Naive thymus-derived CD8-positive, alpha-beta T cell (primary cell): ENCODE results near the gene NOX4. TPM values are rescaled to one million over a fixed set of nuclear protein-coding genes. Genes with fewer than 3 reads are reported as not detected.
A peak's percentile ranks its signal among the peaks of the same experiment; 100 is the strongest.
"Not testable (repeated sequence)": the region's sequence is repeated elsewhere in the genome, so short reads cannot be mapped to it uniquely, and the experiment has no call there.

Experiments
- ATAC-seq, 2 donors: fragments of 150-1000 bp; cut with Tn5 transposase in 1 of 2; sonication (Bioruptor Pico), chemical (Tn5 transposase) in 1 of 2; 1 replicate in 1 of 2; 2 replicates in 1 of 2; pipeline ENCODE4 v1.10.0; 2021; ENCODE audit warnings: mild to moderate bottlenecking in 2 of 2, moderate library complexity in 2 of 2
- POLR2A ChIA-PET: fragments of 350-600 bp; sonication (Branson Sonifier 250); formaldehyde crosslinking; loops from one replicate; lab custom pipeline; 2021; ENCODE audit warnings: antibody characterized with exemption; lab: Charles Lee
- DNase-seq, 10 donors: peaks; one replicate each; pipeline versions ENCODE4 v3.0.0 to v3.0.0-alpha.2; 2020 to 2022
- H3K27ac Mint-ChIP-seq, 10 donors: one replicate each; pipeline ENCODE4 v1.8.0; 2020 to 2022; ENCODE audit warnings: mild to moderate bottlenecking in 10 of 10, mixed read lengths in 10 of 10, moderate library complexity in 4 of 10, inconsistent platforms in 1 of 10
- H3K27me3 Mint-ChIP-seq, 5 donors: one replicate each; pipeline ENCODE4 v1.8.0; 2021 to 2022; ENCODE audit warnings: mixed read lengths in 5 of 5
- H3K36me3 Mint-ChIP-seq, 3 donors: one replicate each; pipeline ENCODE4 v1.8.0; 2020 to 2022; ENCODE audit warnings: mixed read lengths in 3 of 3, mild to moderate bottlenecking in 2 of 3, inconsistent platforms in 1 of 3
- H3K4me1 Mint-ChIP-seq, 4 donors: one replicate each; pipeline ENCODE4 v1.8.0; 2021 to 2022; ENCODE audit warnings: mixed read lengths in 4 of 4
- H3K4me3 Mint-ChIP-seq, 10 donors: one replicate each; pipeline ENCODE4 v1.8.0; 2020 to 2022; ENCODE audit warnings: mild to moderate bottlenecking in 10 of 10, mixed read lengths in 10 of 10, moderate library complexity in 6 of 10, inconsistent platforms in 1 of 10
- H3K9me3 Mint-ChIP-seq, 9 donors: one replicate each; pipeline ENCODE4 v1.8.0; 2020 to 2022; ENCODE audit warnings: mixed read lengths in 9 of 9, mild to moderate bottlenecking in 3 of 9, inconsistent platforms in 1 of 9, moderate library complexity in 1 of 9
- polyA plus RNA-seq, 3 donors: library from polyadenylated mRNA; unstranded; fragments of 300-500 nt; fragmentation: Illumina TruSeq; gene quantifications; one replicate each; pipeline ENCODE4 v1.2.3, GENCODE V29; 2021
- total RNA-seq, 8 experiments: library from RNA in 2 of 8; stranded (reverse) in 2 of 8; gene quantifications; one replicate each; pipeline ENCODE4 v1.2.3 and lab custom pipeline; 2021 to 2026

The NOX4 gene
- total and polyA plus RNA-seq, 5 experiments from 2014 or later = not detected

GRCh38 chr11:89452780-89453179 is 38.4 kb downstream of the NOX4 start:
- H3K9me3 Mint-ChIP-seq = peaks cover 0 to 9% (median 3%) of the 10 kb centered on the region in 9 donors
- no peak overlapping the region for H3K27ac Mint-ChIP-seq
- no peak overlapping the region for H3K4me3 Mint-ChIP-seq
- peaks cover 0 to 2% (median 0%) of the 10 kb centered on the region in 5 donors for H3K27me3 Mint-ChIP-seq
- ATAC-seq (no peak), DNase-seq (no peak)
- no peaks in the 10 kb centered on the region for H3K4me1 Mint-ChIP-seq
- POLR2A ChIA-PET = no interaction called here
- no peaks in the 10 kb centered on the region for H3K36me3 Mint-ChIP-seq

- no peaks in the 10 kb centered on the region for H3K4me1 Mint-ChIP-seq
- ATAC-seq = no peak
- POLR2A ChIA-PET = no interaction called here
- H3K27me3 Mint-ChIP-seq = peaks cover 0 to 2% (median 0%) of the 10 kb centered on the region in 5 donors
- peaks cover 0 to 25% (median 10%) of the 10 kb centered on the region in 9 donors for H3K9me3 Mint-ChIP-seq
- no peak for DNase-seq
- H3K4me3 Mint-ChIP-seq = no peak overlapping the region
- H3K27ac Mint-ChIP-seq = no peak overlapping the region
- no peaks in the 10 kb centered on the region for H3K36me3 Mint-ChIP-seq
These were observed 43.3 kb downstream of the NOX4 start for GRCh38 chr11:89447845-89448244.

GRCh38 chr11:89443361-89444322 is 47.5 kb downstream of the NOX4 start:
- Mint-ChIP-seq H3K36me3 (no peaks in the 10 kb centered on the region), H3K4me1 (no peaks in the 10 kb centered on the region), H3K4me3 (no peak overlapping the region), H3K27me3 (no peaks in the 10 kb centered on the region), H3K27ac (no peak overlapping the region), H3K9me3 (peaks cover 0 to 20% (median 10%) of the 10 kb centered on the region in 9 donors)
- DNase-seq = no peak
- no peak for ATAC-seq
- POLR2A ChIA-PET = no interaction called here

- Mint-ChIP-seq H3K36me3 (no peaks in the 10 kb centered on the region), H3K4me1 (no peaks in the 10 kb centered on the region), H3K27me3 (no peaks in the 10 kb centered on the region), H3K9me3 (peaks cover 0 to 20% (median 10%) of the 10 kb centered on the region in 9 donors), H3K27ac (no peak overlapping the region), H3K4me3 (peak overlapping the region in 1 of 10 donors; percentile 8)
- ATAC-seq (no peak), DNase-seq (no peak)
- POLR2A ChIA-PET = no interaction called here
These were observed 48.4 kb downstream of the NOX4 start for GRCh38 chr11:89442801-89443200.

GRCh38 chr11:89441606-89442005 is 49.6 kb downstream of the NOX4 start:
- no peaks in the 10 kb centered on the region for H3K36me3 Mint-ChIP-seq

GRCh38 chr11:89437317-89437716 is 53.9 kb downstream of the NOX4 start:
- Mint-ChIP-seq H3K27me3 (no peaks in the 10 kb centered on the region), H3K4me1 (no peaks in the 10 kb centered on the region), H3K36me3 (no peaks in the 10 kb centered on the region), H3K27ac (no peak overlapping the region), H3K4me3 (no peak overlapping the region), H3K9me3 (peaks cover 0 to 1% (median 0%) of the 10 kb centered on the region in 9 donors)
- DNase-seq (no peak), ATAC-seq (no peak)
- POLR2A ChIA-PET = no interaction called here

More at GRCh38 chr11:89441606-89442005, 49.6 kb downstream of the NOX4 start:
- POLR2A ChIA-PET = no interaction called here
- Mint-ChIP-seq H3K27ac (no peak overlapping the region), H3K27me3 (no peaks in the 10 kb centered on the region), H3K4me3 (no peak overlapping the region), H3K4me1 (no peaks in the 10 kb centered on the region), H3K9me3 (peaks cover 0 to 17% (median 10%) of the 10 kb centered on the region in 9 donors)
- ATAC-seq = no peak
- DNase-seq = no peak

- H3K36me3 Mint-ChIP-seq = no peaks in the 10 kb centered on the region
- no peak for ATAC-seq
- H3K27me3 Mint-ChIP-seq = no peaks in the 10 kb centered on the region
- POLR2A ChIA-PET = no interaction called here
- H3K9me3 Mint-ChIP-seq = peaks cover 0 to 1% (median 0%) of the 10 kb centered on the region in 9 donors
- no peak overlapping the region for H3K4me3 Mint-ChIP-seq
- no peak overlapping the region for H3K27ac Mint-ChIP-seq
- no peaks in the 10 kb centered on the region for H3K4me1 Mint-ChIP-seq
- no peak for DNase-seq
These were observed 55.1 kb downstream of the NOX4 start for GRCh38 chr11:89436071-89436470.

GRCh38 chr11:89433278-89433677 is 57.9 kb downstream of the NOX4 start:
- H3K27ac Mint-ChIP-seq = no peak overlapping the region
- POLR2A ChIA-PET = no interaction called here
- peaks cover 0 to 7% (median 0%) of the 10 kb centered on the region in 9 donors for H3K9me3 Mint-ChIP-seq
- no peak for DNase-seq
- no peak for ATAC-seq
- no peaks in the 10 kb centered on the region for H3K27me3 Mint-ChIP-seq
- H3K4me3 Mint-ChIP-seq = no peak overlapping the region
- no peaks in the 10 kb centered on the region for H3K36me3 Mint-ChIP-seq
- no peaks in the 10 kb centered on the region for H3K4me1 Mint-ChIP-seq

- H3K9me3 Mint-ChIP-seq, ATAC-seq, H3K27ac Mint-ChIP-seq, POLR2A ChIA-PET, DNase-seq, H3K4me1 Mint-ChIP-seq, H3K36me3 Mint-ChIP-seq, H3K27me3 Mint-ChIP-seq, H3K4me3 Mint-ChIP-seq: not testable (repeated sequence)
These were observed 59.0 kb downstream of the NOX4 start for GRCh38 chr11:89432182-89432581.

GRCh38 chr11:89426501-89426900 is 64.7 kb downstream of the NOX4 start:
- H3K27me3 Mint-ChIP-seq, H3K4me1 Mint-ChIP-seq, H3K4me3 Mint-ChIP-seq, DNase-seq, ATAC-seq, POLR2A ChIA-PET, H3K27ac Mint-ChIP-seq, H3K9me3 Mint-ChIP-seq, H3K36me3 Mint-ChIP-seq: not testable (repeated sequence)

- DNase-seq (no peak), ATAC-seq (no peak)
- POLR2A ChIA-PET = no interaction called here
- Mint-ChIP-seq H3K9me3 (peaks cover 0 to 3% (median 0%) of the 10 kb centered on the region in 9 donors), H3K36me3 (no peaks in the 10 kb centered on the region), H3K4me3 (no peak overlapping the region), H3K27ac (no peak overlapping the region), H3K27me3 (peaks cover 0 to 4% (median 0%) of the 10 kb centered on the region in 5 donors), H3K4me1 (no peaks in the 10 kb centered on the region)
These were observed 69.5 kb downstream of the NOX4 start for GRCh38 chr11:89421718-89422117.

GRCh38 chr11:89420981-89421380 is 70.2 kb downstream of the NOX4 start:
- ATAC-seq = no peak
- peaks cover 0 to under 1% (median 0%) of the 10 kb centered on the region in 9 donors for H3K9me3 Mint-ChIP-seq
- no peak overlapping the region for H3K27ac Mint-ChIP-seq
- no peak for DNase-seq
- H3K36me3 Mint-ChIP-seq = no peaks in the 10 kb centered on the region
- no peaks in the 10 kb centered on the region for H3K27me3 Mint-ChIP-seq
- no peak overlapping the region for H3K4me3 Mint-ChIP-seq
- POLR2A ChIA-PET = no interaction called here
- H3K4me1 Mint-ChIP-seq = no peaks in the 10 kb centered on the region

- Mint-ChIP-seq H3K4me3 (no peak overlapping the region), H3K27me3 (no peaks in the 10 kb centered on the region), H3K9me3 (peaks cover 0 to 8% (median 0%) of the 10 kb centered on the region in 9 donors), H3K36me3 (no peaks in the 10 kb centered on the region), H3K4me1 (no peaks in the 10 kb centered on the region), H3K27ac (no peak overlapping the region)
- POLR2A ChIA-PET = no interaction called here
- DNase-seq (no peak), ATAC-seq (no peak)
These were observed 74.2 kb downstream of the NOX4 start for GRCh38 chr11:89416961-89417360.
